Esophagus muscularis mucosa (tissue), 4 donors: Measurements from ENCODE around the gene TBC1D5. TPM values are rescaled to one million over a fixed set of nuclear protein-coding genes. Genes with fewer than 3 reads are reported as not detected.

Experiments
- DNase-seq: peaks from one replicate; pipeline ENCODE4 v3.0.0-alpha.2; 2017; ENCODE audit errors: extremely low spot score
- H3K27ac ChIP-seq, 4 donors: fragments of 200-600 bp; sonication (generic); replicated peaks in 1 of 4; 1 replicate in 3 of 4; 2 replicates in 1 of 4; pipeline ENCODE4 v1.5.1; 2016 to 2019; ENCODE audit warnings: mild to moderate bottlenecking in 1 of 4
- H3K27me3 ChIP-seq, 4 donors: fragments of 200-600 bp; sonication (generic); one replicate each; pipeline versions ENCODE4 v1.5.1 to v1.6.0; 2016 to 2019
- H3K36me3 ChIP-seq, 4 donors: fragments of 200-600 bp; sonication (generic); one replicate each; pipeline ENCODE4 v1.5.1; 2016 to 2019
- H3K4me1 ChIP-seq, 4 donors: fragments of 200-600 bp; sonication (generic); one replicate each; pipeline ENCODE4 v1.5.1; 2016 to 2019
- H3K4me3 ChIP-seq, 4 donors: fragments of 200-600 bp; sonication (generic); 1 replicate in 2 of 4; 2 replicates in 2 of 4; pipeline ENCODE4 v1.5.1; 2016 to 2019; ENCODE audit warnings: mild to moderate bottlenecking in 4 of 4, moderate library complexity in 1 of 4
- H3K9me3 ChIP-seq, 4 donors: fragments of 200-600 bp; sonication (generic); 1 replicate in 3 of 4; 2 replicates in 1 of 4; pipeline ENCODE4 v1.5.1; 2016 to 2019
- CTCF ChIP-seq, 3 experiments: fragments of 200-600 bp in 2 of 3; fragments of 450-650 bp in 1 of 3; sonication (generic) in 2 of 3; IDR thresholded peaks; one replicate each; pipeline ENCODE4 v1.5.1; 2017 to 2019; ENCODE audit warnings: antibody characterized with exemption in 3 of 3, mild to moderate bottlenecking in 2 of 3, moderate library complexity in 1 of 3
- EP300 ChIP-seq: sonication (generic); formaldehyde crosslinking; IDR thresholded peaks from one replicate; pipeline ENCODE4 v1.6.1; 2017; ENCODE audit warnings: antibody characterized with exemption
- POLR2A ChIP-seq: fragments of 450-650 bp; IDR thresholded peaks from one replicate; pipeline ENCODE4 v1.6.1; 2017; ENCODE audit warnings: antibody characterized with exemption, moderate library complexity, mild to moderate bottlenecking, low read depth
- POLR2AphosphoS5 ChIP-seq, 2 donors: sonication (generic); formaldehyde crosslinking; IDR thresholded peaks; one replicate each; pipeline ENCODE4 v1.6.1; 2017; ENCODE audit warnings: antibody characterized with exemption in 2 of 2
- WGBS: methylation state at CpG from one replicate; pipeline ENCODE4 v1.1.5; 2018; 5-methylcytosine and 5-hydroxymethylcytosine counted together
- intact Hi-C: fragments of 100-400 bp; cut with DNase I; formaldehyde crosslinking; loops from one replicate; pipeline ENCODE4 v1.15.1; 2023
- total RNA-seq, 4 donors: library from RNA; depleted of rRNA; stranded (reverse); fragments of >200 nt; gene quantifications; one replicate each; pipeline versions ENCODE4 v1.1.0 to v1.2.1, GENCODE V29; 2016

TBC1D5 gene
- total RNA-seq, 4 donors from 2014 or later, result 54.0 to 83.1 (median 63.6) TPM

DNA sequence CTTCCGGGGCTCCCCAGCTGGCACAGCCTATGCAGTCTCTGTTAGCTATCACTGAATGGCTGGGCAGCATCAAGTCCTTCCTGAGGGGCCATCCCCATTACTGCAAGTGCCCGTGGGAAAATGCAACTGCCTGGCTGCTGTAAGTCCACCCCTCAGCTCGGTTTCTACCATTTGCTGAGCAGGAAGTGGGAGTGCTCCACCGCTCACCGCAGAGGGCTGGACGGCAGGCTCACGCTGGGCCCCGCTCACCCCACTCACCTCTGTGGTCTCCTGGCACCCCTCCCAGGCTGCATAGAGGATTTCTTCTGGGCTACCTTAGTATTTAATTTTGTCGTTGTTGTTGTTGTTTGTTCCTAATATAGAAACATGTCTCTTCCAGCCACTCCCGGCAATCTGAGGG is 587.5 kb downstream of the TBC1D5 start:
- Histone ChIP-seq H3K36me3 (peaks cover 28 to 71% (median 48%) of the 10 kb centered on the region in 4 donors), H3K9me3 (peaks cover 0 to 38% (median 20%) of the 10 kb centered on the region in 4 donors), H3K4me1 (no peaks in the 10 kb centered on the region), H3K27ac (no peak overlapping the region), H3K4me3 (no peak overlapping the region), H3K27me3 (no peaks in the 10 kb centered on the region)
- intact Hi-C loops, result no loop called here
- no peak for DNase-seq
- WGBS, result 91% methylated on average over 10 of the region's 10 CpGs
- TF ChIP-seq CTCF (IDR thresholded peaks at IDR 0.05) (no peak), EP300 (no peak), POLR2A (no peak), POLR2AphosphoS5 (IDR thresholded peaks at IDR 0.05) (no peak)

- intact Hi-C loops, result no loop called here
- Histone ChIP-seq H3K4me3 (no peak overlapping the region), H3K36me3 (peaks cover 28 to 64% (median 45%) of the 10 kb centered on the region in 4 donors), H3K9me3 (peaks cover 0 to 38% (median 20%) of the 10 kb centered on the region in 4 donors), H3K27me3 (no peaks in the 10 kb centered on the region), H3K27ac (no peak overlapping the region), H3K4me1 (no peaks in the 10 kb centered on the region)
- no peak for TF ChIP-seq CTCF (IDR thresholded peaks at IDR 0.05)
- 89% methylated on average over 5 of the region's 5 CpGs for WGBS
- DNase-seq, result no peak
Observed at GRCh38 chr3:17154221-17154620, 588.2 kb downstream of the TBC1D5 start.

DNA sequence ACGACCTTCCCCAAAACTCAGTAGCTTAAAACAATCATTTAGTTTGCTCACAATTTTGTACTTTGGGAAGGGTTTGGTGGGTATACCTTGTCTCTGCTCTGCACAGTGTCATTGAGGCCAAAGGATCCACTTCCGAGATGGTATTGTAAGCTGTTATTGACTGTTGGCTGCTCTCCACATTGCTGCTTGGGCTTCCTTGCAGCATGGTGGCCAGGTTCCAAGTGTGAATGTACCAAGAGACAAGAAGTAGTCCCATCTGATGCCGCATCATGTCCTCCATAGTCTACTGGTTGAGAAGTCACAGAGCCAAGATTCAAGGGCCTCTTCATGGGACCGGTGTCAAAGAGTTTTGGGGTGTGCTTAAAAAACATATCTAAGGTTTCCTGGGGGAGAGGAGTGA is 589.2 kb downstream of the TBC1D5 start:
- Histone ChIP-seq H3K27ac (no peak overlapping the region), H3K4me1 (no peaks in the 10 kb centered on the region), H3K36me3 (peaks cover 28 to 55% (median 40%) of the 10 kb centered on the region in 4 donors), H3K27me3 (no peaks in the 10 kb centered on the region), H3K4me3 (no peak overlapping the region), H3K9me3 (peaks cover 0 to 38% (median 20%) of the 10 kb centered on the region in 4 donors)
- TF ChIP-seq EP300 (no peak), CTCF (IDR thresholded peaks at IDR 0.05) (no peak), POLR2A (no peak), POLR2AphosphoS5 (IDR thresholded peaks at IDR 0.05) (no peak)
- no peak for DNase-seq
- intact Hi-C loops, result no loop called here
- 96% methylated on average over 4 of the region's 4 CpGs for WGBS

DNA sequence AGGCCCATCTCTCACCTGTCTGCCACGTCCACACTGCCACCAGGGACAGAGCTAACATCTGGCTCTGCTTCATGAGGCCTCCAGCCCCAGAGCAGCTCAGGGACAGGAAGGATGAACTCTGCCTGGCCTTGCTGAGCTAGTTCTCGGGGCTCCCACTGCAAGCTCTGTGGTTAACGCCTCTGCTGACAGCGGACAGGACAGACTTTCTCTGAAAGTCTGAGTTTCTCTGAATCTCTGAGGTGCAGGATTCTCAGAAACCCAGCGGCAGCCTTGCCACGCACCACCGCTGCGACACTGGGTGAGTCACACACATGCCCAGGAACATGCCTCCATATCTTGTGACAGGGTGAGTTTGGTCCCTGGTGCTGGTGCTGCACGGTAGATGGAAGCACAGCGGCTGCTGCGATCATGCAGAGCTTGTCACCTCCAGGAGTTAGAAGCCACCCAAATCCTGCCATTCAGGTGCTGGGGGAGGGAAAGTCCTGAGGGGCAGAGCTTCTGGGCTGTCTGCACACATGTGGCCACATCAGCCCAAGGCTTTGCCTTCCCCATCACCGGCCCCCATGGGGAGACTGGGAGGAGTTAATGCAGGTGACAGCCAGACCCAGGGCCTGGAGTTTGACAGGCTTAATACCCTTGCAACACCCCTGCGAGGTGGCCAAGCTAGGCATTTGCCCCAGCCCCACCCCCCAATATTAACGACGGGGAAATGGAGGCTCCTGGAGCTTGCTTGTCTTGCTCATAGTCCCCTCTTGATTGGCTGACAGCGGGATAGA is 590.6 kb downstream of the TBC1D5 start:
- peaks cover 20 to 44% (median 34%) of the 10 kb centered on the region in 4 donors for H3K36me3 ChIP-seq
- no peaks in the 10 kb centered on the region for H3K27me3 ChIP-seq
- TF ChIP-seq POLR2AphosphoS5 (IDR thresholded peaks at IDR 0.05) (no peak), POLR2A (no peak), CTCF (IDR thresholded peaks at IDR 0.05) (no peak), EP300 (no peak)
- WGBS, result 89% methylated on average over 8 of the region's 16 CpGs
- H3K4me1 ChIP-seq, result no peaks in the 10 kb centered on the region
- intact Hi-C loops, result no loop called here
- no peak overlapping the region for H3K4me3 ChIP-seq
- peaks cover 0 to 38% (median 20%) of the 10 kb centered on the region in 4 donors for H3K9me3 ChIP-seq
- no peak overlapping the region for H3K27ac ChIP-seq
- DNase-seq, result no peak
